COLO829 (cell line): ENCODE results near the gene NAA16.

Experiments
- DNase-seq: peaks from one replicate; pipeline ENCODE4 v3.0.0; 2012; ENCODE audit warnings: low spot score

Gene NAA16

GRCh38 chr13:41304551-41304950 lies 6.5 kb upstream of the NAA16 start:
- no peak for DNase-seq

DNA sequence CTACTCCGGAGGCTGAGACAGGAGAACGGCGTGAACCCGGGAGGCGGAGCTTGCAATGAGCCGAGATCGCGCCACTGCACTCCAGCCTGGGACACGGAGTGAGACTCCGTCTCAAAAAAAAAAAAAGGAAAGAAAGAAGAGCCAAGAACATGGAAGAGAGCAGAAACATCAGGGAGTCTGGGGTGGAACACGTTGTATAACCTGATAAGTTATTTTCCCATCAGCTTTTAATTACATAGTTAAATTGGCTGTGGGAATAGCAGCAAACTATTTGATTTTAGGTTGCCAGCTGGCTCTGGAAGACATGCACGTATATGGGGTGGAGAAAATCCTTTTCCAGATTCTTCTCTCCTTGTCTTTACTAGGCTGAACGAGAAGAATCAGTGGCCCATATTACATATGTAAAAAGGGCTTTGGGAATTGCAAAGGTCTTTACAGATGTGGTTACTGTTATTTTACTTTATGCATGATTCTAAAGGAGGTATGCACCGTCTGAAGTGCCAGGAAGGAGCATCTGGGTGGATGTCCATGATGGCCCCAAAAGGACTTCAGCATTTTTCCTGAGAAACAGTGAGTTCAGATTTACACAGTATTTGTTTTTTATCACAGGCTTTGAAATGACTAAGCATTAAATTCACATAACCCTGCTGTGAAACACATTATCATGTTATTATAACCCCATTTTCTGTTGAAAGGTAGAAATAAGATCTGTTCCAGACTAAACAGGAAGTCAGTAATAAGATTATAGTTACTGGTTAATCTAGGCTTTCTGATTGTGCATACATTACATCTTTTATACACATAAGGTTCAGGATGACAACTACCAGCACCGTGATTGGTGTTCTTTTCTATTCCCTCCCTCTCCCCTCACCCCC lies 4.6 kb upstream of the NAA16 start:
- DNase-seq: no peak

DNA sequence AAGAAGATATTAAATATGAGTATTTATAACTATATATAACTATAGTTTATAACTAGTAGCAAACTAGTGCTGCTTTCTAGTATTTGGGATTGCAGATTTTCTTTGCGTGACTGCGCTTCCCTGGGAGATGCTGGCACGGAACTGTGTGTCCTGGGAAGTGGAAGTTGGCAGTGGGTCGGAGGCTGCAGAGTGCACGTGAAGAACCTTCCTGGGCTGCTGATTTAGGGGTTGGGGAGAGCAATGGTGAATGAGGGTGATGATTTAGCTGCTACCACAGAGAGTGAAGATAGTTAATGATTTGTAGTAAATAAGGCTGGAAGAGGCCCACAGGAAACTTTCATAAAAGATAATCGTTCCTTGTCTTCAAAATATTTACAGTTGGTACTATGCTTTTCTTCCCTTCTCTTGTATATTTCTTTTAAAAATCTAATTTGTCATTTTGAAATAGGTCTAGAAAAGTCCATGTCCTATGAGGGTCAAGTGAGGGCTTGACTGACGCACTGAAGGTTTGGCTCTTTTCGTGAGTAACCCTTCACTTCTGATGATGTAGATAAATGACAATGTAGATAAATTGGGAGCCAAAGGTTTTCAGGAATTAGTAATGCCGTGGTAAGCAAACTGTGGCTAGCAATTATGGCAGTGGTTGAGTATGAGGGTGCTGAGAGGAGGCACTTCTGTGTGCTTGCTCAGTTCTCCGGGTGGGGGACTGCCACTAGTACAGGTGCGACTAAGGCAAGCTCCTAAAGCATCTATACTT lies 3.0 kb upstream of the NAA16 start:
- no peak for DNase-seq

- DNase-seq: no peak
These were observed 524 bp downstream of the NAA16 start for GRCh38 chr13:41311406-41312175.

GRCh38 chr13:41312176-41312500 lies 1.1 kb downstream of the NAA16 start:
- DNase-seq: peak; percentile 23

- no peak for DNase-seq
These were observed 2.0 kb downstream of the NAA16 start for GRCh38 chr13:41313117-41313516.

GRCh38 chr13:41313659-41314197 lies 2.7 kb downstream of the NAA16 start:
- DNase-seq: no peak

- no peak for DNase-seq
These were observed 4.5 kb downstream of the NAA16 start for GRCh38 chr13:41315443-41316047.

DNA sequence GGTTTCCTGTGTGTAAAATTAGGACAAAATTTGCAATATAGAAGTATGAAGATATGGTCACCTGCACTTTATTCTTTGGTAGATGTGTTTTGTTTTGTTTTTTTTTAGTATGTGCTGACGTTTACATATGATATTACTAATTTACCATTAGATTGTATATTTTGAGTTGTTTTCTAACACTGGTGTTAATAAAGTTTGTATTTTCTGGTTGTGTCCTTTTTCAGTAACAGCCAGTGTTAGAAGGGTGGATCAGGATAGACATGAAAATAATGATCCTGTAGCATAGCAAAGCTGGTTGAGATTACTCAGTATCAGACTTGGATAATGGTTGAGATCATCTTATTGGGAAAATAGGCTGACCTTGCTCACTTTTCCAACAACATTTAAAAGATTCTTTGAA lies 6.2 kb downstream of the NAA16 start:
- DNase-seq: no peak

- DNase-seq: no peak
These were observed 14.7 kb downstream of the NAA16 start for GRCh38 chr13:41325752-41326151.

DNA sequence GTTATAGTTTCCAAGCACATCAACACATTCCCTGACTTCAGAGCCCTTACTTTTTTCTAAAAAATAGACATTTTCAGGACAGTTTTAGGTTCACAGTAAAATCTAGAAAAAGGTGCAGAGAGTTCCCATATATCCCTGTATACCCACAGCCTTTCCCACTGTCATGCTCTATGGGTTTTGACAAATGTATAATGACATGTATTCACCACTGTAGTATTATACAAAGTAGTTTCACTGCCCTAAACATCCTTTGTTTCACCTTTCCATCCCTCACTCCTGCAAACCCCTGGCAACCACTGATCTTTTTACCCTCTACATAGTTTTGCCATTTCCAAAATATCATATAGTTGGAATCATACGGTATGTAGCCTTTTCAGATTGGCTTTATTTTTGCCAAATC lies 15.6 kb downstream of the NAA16 start:
- no peak for DNase-seq

DNA sequence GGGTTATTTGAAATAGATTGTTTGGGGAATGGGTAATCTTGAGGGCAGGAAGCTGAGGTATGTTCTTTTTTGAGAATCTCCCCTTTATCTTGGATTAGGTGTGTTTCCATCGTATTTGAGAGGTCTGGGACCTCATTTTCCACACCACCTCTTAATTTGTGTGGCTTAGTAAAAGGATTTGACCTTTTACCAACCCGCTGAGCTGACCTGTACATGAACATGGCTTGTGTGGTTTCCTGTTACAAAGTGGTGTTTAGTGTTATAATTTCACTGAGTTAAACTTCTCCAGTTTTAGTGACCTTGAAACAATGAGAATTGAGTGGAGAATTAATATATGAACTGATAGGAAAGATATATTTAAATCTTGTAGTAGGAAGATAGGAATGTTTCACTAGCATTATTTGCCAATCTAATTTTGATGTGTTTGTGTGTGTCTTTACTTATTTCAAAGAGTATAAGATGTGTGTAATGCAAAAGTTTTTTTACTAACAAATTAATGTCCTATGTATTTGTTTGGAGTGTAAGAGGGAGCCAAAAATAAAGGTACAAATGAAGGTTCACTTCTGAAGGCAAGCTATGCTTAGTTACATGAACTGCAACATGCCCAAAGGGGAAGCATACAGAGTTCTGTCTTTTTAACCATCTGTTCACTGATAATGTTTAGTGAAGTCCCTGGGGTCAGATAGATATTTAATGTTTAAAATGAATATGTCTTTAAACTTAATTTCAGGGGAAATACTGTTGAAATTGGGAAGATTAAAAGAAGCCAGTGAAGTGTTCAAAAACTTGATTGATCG lies 17.1 kb downstream of the NAA16 start:
- DNase-seq: no peak

DNA sequence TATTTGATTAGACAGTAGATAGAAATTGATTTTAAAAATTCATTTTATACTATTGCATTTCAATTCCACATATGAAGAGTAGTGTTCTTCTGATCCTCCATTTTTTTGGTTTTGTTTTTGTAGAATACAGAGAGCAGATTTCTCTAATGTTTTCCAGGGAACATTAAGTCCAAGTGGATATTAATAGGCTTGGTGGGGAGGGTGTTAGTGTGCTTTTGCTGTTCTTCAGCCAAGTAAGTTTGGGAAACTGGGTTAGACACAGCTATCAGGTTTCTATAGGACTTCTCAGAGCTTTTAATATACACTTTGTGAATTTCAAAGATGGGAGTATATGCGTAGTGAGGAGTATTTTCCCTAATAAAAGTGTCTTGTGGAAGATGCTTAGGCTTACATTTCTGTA lies 21.8 kb downstream of the NAA16 start:
- no peak for DNase-seq

- no peak for DNase-seq
These were observed 23.7 kb downstream of the NAA16 start for GRCh38 chr13:41334810-41335209.

- DNase-seq: no peak
These were observed 33.3 kb downstream of the NAA16 start for GRCh38 chr13:41344358-41344757.

DNA sequence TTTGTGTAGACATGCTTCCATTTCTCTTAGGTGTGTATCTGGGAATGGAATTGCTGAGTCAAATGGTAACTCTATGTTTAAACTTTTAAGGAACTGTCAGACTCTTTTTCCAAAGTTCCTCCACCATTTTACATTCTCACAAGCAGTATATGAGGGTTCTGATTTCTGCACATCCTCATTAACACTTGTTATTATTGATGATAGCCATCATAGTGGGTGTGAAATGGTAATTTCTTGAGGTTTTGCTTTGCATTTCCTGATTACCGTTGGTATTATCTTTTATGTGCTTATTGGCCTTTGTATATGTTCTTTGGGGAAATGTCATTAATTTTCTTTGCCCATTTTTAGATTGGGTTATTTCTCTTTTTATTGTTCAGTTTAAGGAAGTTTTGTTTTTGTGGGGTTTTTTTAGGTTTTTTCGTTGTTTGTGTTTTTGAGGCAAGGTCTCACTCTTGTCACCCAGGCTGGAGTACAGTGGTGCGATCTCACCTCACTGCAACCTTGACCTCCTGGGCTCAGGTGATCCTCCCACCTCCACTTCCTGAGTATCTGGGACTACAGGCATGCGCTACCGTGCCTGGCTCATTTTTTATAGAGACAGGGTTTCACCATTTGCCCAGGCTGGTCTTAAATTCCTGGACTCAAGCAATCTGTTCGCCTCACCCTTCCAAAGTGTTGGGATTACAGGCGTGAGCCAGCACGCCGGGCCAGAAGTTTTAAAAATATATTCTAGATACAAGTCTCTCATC lies 34.3 kb downstream of the NAA16 start:
- no peak for DNase-seq

- DNase-seq: no peak
These were observed 35.0 kb downstream of the NAA16 start for GRCh38 chr13:41345914-41346589.

- peak; percentile 37 for DNase-seq
These were observed 42.1 kb downstream of the NAA16 start for GRCh38 chr13:41352935-41353840.

GRCh38 chr13:41354416-41354815 lies 43.3 kb downstream of the NAA16 start:
- no peak for DNase-seq
